ENCODE measurements around the gene PRKAB1.

Gene PRKAB1

GRCh38 chr12:119671070-119671469, 3.1 kb downstream of the PRKAB1 start:
- no peak for DNase-seq (ENCODE audit: low read depth)
- H3K4me3 ChIP-seq (ENCODE audit: low read length) = no peak overlapping the region
- no peak for TF ChIP-seq CTCF (IDR thresholded peaks at IDR 0.05; ENCODE audit: insufficient read depth, low read depth, low read length, missing control alignments)

GRCh38 chr12:119672194-119672593, 4.3 kb downstream of the PRKAB1 start:
- no peak for TF ChIP-seq CTCF (IDR thresholded peaks at IDR 0.05; ENCODE audit: insufficient read depth, low read depth, low read length, missing control alignments)
- H3K4me3 ChIP-seq (ENCODE audit: low read length) = no peak overlapping the region

DNA sequence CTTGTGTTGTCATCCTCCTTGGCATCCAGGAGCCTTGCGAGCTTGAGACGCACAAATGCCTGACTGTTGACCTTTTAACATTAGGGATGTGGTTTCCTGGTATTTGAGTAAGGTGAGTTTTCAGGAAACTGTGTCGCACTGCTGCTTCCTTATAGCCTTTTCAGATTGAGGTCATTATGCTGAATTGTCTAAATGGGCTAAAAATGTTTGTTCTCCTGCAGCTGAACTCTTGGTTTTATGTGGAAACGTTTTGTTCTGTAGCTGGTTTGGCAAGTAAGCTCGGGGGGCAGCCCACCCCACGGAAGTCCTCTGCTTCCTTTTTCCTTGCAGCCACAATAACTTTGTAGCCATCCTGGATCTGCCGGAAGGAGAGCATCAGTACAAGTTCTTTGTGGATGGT, 5.7 kb downstream of the PRKAB1 start:
- DNase-seq (ENCODE audit: low read depth) = peak; percentile 32

More at GRCh38 chr12:119672194-119672593, 4.3 kb downstream of the PRKAB1 start:
- no peak for DNase-seq (ENCODE audit: low read depth)

GRCh38 chr12:119674560-119674959, 6.6 kb downstream of the PRKAB1 start:
- no peak for TF ChIP-seq CTCF (IDR thresholded peaks at IDR 0.05; ENCODE audit: insufficient read depth, low read depth, low read length, missing control alignments)
- no peak overlapping the region for H3K4me3 ChIP-seq (ENCODE audit: low read length)
- peak; percentile 19 for DNase-seq (ENCODE audit: low read depth)

More for the DNA sequence above, 5.7 kb downstream of the PRKAB1 start:
- H3K4me3 ChIP-seq (ENCODE audit: low read length) = no peak overlapping the region
- no peak for TF ChIP-seq CTCF (IDR thresholded peaks at IDR 0.05; ENCODE audit: insufficient read depth, low read depth, low read length, missing control alignments)

GRCh38 chr12:119676022-119676421, 8.1 kb downstream of the PRKAB1 start:
- no peak overlapping the region for H3K4me3 ChIP-seq (ENCODE audit: low read length)
- TF ChIP-seq CTCF (IDR thresholded peaks at IDR 0.05; ENCODE audit: insufficient read depth, low read depth, low read length, missing control alignments) = no peak
- DNase-seq (ENCODE audit: low read depth) = no peak

GRCh38 chr12:119676573-119676972, 8.6 kb downstream of the PRKAB1 start:
- no peak for DNase-seq (ENCODE audit: low read depth)
- H3K4me3 ChIP-seq (ENCODE audit: low read length) = no peak overlapping the region
- TF ChIP-seq CTCF (IDR thresholded peaks at IDR 0.05; ENCODE audit: insufficient read depth, low read depth, low read length, missing control alignments) = no peak

- DNase-seq (ENCODE audit: low read depth) = no peak
- no peak for TF ChIP-seq CTCF (IDR thresholded peaks at IDR 0.05; ENCODE audit: insufficient read depth, low read depth, low read length, missing control alignments)
Observed at GRCh38 chr12:119678459-119678858, 10.5 kb downstream of the PRKAB1 start.

More at GRCh38 chr12:119678459-119678858, 10.5 kb downstream of the PRKAB1 start:
- no peak overlapping the region for H3K4me3 ChIP-seq (ENCODE audit: low read length)

Data from epithelial cell of esophagus (primary cell).